ENCODE measurements around the gene NPR2.

The NPR2 gene

DNA sequence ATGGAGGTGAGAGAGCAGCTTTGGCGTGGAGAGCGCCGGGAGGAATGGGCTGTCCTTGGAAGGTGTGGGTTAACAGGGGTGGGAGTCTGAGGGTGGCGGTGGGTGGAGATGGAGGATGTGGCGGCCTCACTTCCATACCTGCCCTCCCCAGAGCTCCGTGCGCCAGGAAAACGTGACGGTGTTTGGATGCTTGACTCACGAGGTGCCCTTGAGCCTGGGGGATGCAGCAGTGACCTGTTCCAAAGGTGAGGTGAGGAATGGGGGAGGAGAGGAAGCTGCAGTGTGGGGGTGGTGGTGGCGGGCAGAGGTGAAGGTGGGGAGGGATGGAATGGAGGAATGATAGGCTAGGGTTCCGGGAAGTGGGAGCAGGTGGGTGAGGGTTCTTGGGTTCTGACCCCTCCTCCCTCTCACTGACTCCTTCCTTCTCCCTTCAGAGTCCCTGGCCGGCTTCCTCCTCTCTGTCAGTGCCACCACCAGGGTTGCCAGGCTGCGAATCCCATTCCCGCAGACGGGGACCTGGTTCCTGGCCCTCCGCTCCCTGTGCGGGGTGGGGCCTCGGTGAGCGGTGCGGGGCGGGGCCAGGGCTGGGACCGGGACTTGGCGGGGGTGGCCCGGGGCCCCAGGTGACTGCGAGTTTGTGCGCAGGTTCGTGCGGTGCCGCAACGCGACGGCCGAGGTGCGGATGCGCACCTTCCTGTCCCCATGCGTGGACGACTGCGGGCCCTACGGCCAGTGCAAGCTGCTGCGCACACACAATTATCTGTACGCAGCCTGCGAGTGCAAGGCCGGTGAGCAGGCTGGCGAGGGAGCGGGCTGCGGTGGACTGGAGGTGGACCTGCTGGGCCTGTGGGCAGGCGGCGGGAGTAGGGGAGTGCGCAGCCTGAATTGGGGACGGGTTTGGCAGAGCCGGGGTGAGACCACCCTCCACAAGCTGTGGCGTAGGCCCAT lies 54.7 kb downstream of the NPR2 start:
- H3K9me3 ChIP-seq (ENCODE audit: insufficient read depth, low read depth, low read length), result no peaks in the 10 kb centered on the region
- H3K4me1 ChIP-seq (ENCODE audit: insufficient read depth, low read length, poor library complexity, severe bottlenecking), result peaks cover 4% of the 10 kb centered on the region
- no peak overlapping the region for H2AFZ ChIP-seq (ENCODE audit: low read length)
- H3K27me3 ChIP-seq (ENCODE audit: insufficient read depth, low read length, poor library complexity, severe bottlenecking), result no peaks in the 10 kb centered on the region
- H3K36me3 ChIP-seq (ENCODE audit: insufficient read depth, low read length), result no peaks in the 10 kb centered on the region
- TF ChIP-seq EZH2phosphoT487 (IDR thresholded peaks at IDR 0.05; ENCODE audit: borderline replicate concordance), result no peak
- TF ChIP-seq, protein P1, sequence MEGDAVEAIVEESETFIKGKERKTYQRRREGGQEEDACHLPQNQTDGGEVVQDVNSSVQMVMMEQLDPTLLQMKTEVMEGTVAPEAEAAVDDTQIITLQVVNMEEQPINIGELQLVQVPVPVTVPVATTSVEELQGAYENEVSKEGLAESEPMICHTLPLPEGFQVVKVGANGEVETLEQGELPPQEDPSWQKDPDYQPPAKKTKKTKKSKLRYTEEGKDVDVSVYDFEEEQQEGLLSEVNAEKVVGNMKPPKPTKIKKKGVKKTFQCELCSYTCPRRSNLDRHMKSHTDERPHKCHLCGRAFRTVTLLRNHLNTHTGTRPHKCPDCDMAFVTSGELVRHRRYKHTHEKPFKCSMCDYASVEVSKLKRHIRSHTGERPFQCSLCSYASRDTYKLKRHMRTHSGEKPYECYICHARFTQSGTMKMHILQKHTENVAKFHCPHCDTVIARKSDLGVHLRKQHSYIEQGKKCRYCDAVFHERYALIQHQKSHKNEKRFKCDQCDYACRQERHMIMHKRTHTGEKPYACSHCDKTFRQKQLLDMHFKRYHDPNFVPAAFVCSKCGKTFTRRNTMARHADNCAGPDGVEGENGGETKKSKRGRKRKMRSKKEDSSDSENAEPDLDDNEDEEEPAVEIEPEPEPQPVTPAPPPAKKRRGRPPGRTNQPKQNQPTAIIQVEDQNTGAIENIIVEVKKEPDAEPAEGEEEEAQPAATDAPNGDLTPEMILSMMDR (conservative IDR thresholded peaks at IDR 0.05; ENCODE audit: low read length), result no peak
- H3K4me2 ChIP-seq (ENCODE audit: low read depth, low read length, poor library complexity, severe bottlenecking), result no peak overlapping the region
- no peak overlapping the region for H3K4me3 ChIP-seq (ENCODE audit: low read length, poor library complexity, severe bottlenecking)
- no peaks in the 10 kb centered on the region for H3K79me2 ChIP-seq (ENCODE audit: insufficient read depth, low read length)
- H3K9ac ChIP-seq (ENCODE audit: low read depth, low read length, poor library complexity, severe bottlenecking), result no peak overlapping the region
- H3K9me2 ChIP-seq (replicated peaks; ENCODE audit: low read depth, low read length), result no peaks in the 10 kb centered on the region
- H4K20me1 ChIP-seq (ENCODE audit: insufficient read depth, low read length, poor library complexity, severe bottlenecking), result no peaks in the 10 kb centered on the region
- no peaks in the 10 kb centered on the region for H3F3A ChIP-seq (ENCODE audit: low read depth)

DNA sequence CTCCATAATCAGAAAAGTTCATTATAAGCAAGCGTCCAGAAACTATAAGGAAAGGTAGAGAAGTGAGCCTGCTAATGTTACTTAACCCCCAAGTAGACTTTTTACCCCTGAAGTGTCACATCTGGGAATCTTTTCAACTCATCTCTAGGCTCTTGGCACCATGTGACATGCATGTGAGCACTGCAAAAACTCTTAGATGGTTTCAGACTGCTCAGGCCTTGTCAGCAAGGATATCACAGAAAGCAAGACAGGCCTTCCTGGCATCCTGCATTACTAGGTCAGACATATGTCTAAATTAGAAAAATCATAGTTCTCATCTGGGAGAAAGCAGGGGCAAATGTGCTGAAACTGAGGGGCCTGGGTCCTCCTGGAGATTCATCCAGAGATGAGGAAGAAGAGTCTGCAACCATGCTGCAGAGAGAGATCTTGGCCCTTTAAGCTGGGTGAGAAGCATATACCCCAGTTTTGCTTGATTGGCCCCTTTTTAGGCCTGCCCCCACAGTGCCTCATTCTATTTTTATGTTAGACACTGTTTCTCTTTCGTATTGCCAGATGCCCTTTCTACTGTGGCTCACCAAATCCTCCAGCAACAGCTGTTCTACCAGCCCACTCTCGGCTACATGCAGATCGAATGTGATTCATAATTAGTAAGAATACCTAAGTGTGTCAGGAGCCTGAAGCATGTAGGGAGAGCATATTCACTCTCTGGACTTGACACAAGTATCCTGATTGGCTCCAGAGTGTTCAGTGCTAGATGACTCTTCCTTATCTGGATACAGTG lies 56.6 kb downstream of the NPR2 start:
- no peak overlapping the region for H3K9ac ChIP-seq (ENCODE audit: low read depth, low read length, poor library complexity, severe bottlenecking)

DNA sequence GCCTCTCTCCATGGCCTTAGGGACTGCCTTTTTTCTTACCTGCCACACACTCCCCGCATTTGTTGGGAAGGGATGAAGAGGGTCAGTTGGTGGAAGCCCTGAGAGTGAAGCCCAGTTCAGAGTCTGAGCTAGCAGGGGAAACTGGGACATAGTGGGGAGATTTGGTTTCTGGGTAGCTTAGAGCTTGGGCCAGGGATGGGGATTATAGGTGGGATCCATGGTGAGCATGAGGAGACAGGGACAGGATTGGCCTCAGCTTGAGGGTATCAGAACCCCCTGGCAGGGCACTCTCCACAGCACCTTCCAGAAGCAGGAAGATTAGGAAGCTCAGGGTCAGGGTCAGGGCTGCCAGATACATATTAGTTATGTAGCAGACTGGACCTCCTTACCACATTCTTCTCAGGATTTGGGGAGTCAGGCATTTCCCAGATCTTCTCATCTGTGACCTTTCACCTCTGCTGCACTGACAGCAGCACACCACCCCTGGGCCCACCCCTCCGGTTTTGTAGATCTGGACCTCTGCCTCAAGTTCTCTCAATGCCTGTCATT lies 61.0 kb downstream of the NPR2 start:
- Histone ChIP-seq H3K4me3 (ENCODE audit: low read length, poor library complexity, severe bottlenecking) (no peak overlapping the region), H3K4me1 (ENCODE audit: insufficient read depth, low read length, poor library complexity, severe bottlenecking) (no peaks in the 10 kb centered on the region), H3K9ac (ENCODE audit: low read depth, low read length, poor library complexity, severe bottlenecking) (no peak overlapping the region), H2AFZ (ENCODE audit: low read length) (no peak overlapping the region), H3K9me3 (ENCODE audit: insufficient read depth, low read depth, low read length) (no peaks in the 10 kb centered on the region), H3K79me2 (ENCODE audit: insufficient read depth, low read length) (no peaks in the 10 kb centered on the region), H3K36me3 (ENCODE audit: insufficient read depth, low read length) (no peaks in the 10 kb centered on the region), H4K20me1 (ENCODE audit: insufficient read depth, low read length, poor library complexity, severe bottlenecking) (no peaks in the 10 kb centered on the region), H3K9me2 (replicated peaks; ENCODE audit: low read depth, low read length) (no peaks in the 10 kb centered on the region), H3K27me3 (ENCODE audit: insufficient read depth, low read length, poor library complexity, severe bottlenecking) (no peaks in the 10 kb centered on the region), H3K4me2 (ENCODE audit: low read depth, low read length, poor library complexity, severe bottlenecking) (no peak overlapping the region), H3F3A (ENCODE audit: low read depth) (no peaks in the 10 kb centered on the region)
- TF ChIP-seq, protein P1 (conservative IDR thresholded peaks at IDR 0.05; ENCODE audit: low read length), result no peak
- no peak for TF ChIP-seq EZH2phosphoT487 (IDR thresholded peaks at IDR 0.05; ENCODE audit: borderline replicate concordance)

More for the DNA sequence above, 56.6 kb downstream of the NPR2 start:
- Histone ChIP-seq H3K9me2 (replicated peaks; ENCODE audit: low read depth, low read length) (no peaks in the 10 kb centered on the region), H3K36me3 (ENCODE audit: insufficient read depth, low read length) (no peaks in the 10 kb centered on the region), H2AFZ (ENCODE audit: low read length) (no peak overlapping the region), H3K4me2 (ENCODE audit: low read depth, low read length, poor library complexity, severe bottlenecking) (no peak overlapping the region), H3F3A (ENCODE audit: low read depth) (no peaks in the 10 kb centered on the region), H3K27me3 (ENCODE audit: insufficient read depth, low read length, poor library complexity, severe bottlenecking) (no peaks in the 10 kb centered on the region), H4K20me1 (ENCODE audit: insufficient read depth, low read length, poor library complexity, severe bottlenecking) (no peaks in the 10 kb centered on the region), H3K4me1 (ENCODE audit: insufficient read depth, low read length, poor library complexity, severe bottlenecking) (peaks cover 4% of the 10 kb centered on the region), H3K79me2 (ENCODE audit: insufficient read depth, low read length) (no peaks in the 10 kb centered on the region), H3K4me3 (ENCODE audit: low read length, poor library complexity, severe bottlenecking) (no peak overlapping the region), H3K9me3 (ENCODE audit: insufficient read depth, low read depth, low read length) (no peaks in the 10 kb centered on the region)
- TF ChIP-seq, protein P1 (conservative IDR thresholded peaks at IDR 0.05; ENCODE audit: low read length), result no peak
- TF ChIP-seq EZH2phosphoT487 (IDR thresholded peaks at IDR 0.05; ENCODE audit: borderline replicate concordance), result no peak

Measured in Loucy (cell line).